Stimulated activated naive CD8-positive, alpha-beta T cell treated with anti-CD3 and anti-CD28 coated beads, Interleukin-15, Interleukin-2, amounts not matched to agents 100 U/mL and 50 U/mL, for 24 hours (primary cell): ENCODE measurements around the gene VIPR2.
A peak's percentile ranks its signal among the peaks of the same experiment; 100 is the strongest.
"Not testable (repeated sequence)": the region's sequence is repeated elsewhere in the genome, so short reads cannot be mapped to it uniquely, and the experiment has no call there.

Experiments used
- ATAC-seq: fragments of 150-1000 bp; cut with Tn5 transposase; one replicate; pipeline ENCODE4 v1.10.0; 2021
- DNase-seq: peaks from one replicate; pipeline ENCODE4 v3.0.0; 2021

The VIPR2 gene

GRCh38 chr7:159144758-159145489, at the start of gene VIPR2:
Gene VIPR2 (minus strand): TSS chr7:159144867. CDS start chr7:159144771, 96 bp downstream.
- peak; percentile 51 for ATAC-seq
- DNase-seq: peak; percentile 25

GRCh38 chr7:159193543-159194090, 49.0 kb upstream of the VIPR2 start:
- ATAC-seq (no peak), DNase-seq (no peak)

- DNase-seq (no peak), ATAC-seq (no peak)
These were observed 48.2 kb upstream of the VIPR2 start for GRCh38 chr7:159192725-159193453.

GRCh38 chr7:159192013-159192412, 47.3 kb upstream of the VIPR2 start:
- DNase-seq: no peak
- ATAC-seq: no peak

DNA sequence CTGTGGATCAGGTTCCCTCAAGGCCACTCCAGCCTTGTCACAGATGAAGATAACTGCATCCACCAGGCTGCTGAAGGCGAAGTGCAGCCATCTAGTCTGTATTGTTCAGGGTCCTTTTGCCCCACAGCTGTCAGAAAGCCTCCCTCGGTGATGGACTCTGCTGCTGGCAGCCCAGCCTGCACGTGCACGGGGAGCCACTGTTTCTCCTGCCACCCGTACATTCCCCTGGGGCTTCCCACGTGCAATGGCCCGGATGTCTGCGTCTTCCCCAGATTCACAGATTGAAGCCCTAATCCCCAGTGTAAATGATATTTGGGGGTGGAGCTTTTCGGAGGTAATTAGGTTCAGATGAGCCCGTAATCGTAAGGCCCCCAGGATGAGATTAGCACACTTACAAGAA, 46.6 kb upstream of the VIPR2 start:
- ATAC-seq (no peak), DNase-seq (no peak)

- DNase-seq (no peak), ATAC-seq (no peak)
These were observed 43.3 kb upstream of the VIPR2 start for GRCh38 chr7:159188011-159188410.

DNA sequence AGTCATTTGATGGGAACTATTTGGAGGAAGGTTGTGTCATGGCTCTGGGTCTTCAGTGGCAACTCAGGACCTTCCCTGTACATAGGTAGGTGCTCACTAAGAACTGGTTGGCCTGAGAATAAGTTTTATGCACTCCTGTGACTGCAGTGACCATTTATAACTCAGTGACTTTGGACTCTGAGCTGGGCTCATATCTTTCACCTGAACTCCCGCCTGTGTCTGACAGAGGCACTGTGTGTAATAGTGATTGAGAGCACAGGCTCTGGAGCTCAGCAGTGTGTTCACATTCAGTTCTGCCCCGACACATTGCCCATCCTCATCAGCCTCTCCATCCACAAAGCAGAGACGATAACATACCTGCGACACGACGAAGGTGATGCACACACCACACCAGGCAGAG, 34.6 kb upstream of the VIPR2 start:
- DNase-seq: no peak
- no peak for ATAC-seq

DNA sequence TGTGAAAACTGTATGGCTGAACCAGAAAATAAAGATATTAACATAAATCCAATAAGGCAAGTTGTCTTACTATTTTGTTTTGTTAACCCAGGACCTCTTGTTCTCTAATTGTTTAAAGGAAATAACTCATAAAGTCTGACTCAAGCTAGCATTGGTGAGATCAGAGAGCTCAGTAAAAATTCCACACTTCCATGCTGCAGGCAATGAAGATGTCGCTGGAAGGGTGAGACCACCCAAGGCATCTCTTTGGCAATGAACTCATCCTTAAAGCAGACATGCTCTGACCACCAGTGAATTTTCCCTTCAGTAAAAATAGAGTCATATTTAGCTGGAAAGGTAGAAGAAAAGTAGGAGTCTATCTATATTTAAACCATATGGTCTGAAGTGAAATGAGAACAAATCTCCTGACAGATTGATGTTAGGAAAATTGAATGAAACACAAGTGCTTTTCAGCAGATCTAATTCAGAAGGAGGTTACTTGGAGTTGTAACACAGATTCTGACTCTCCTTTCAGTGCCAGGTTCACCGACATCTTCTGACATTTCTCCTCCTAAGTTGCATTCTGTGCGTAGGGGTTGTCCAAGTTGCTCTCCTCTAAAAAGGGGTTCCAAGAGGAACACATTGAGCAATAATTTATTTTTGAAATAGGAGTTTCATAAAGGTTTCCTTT, 32.8 kb upstream of the VIPR2 start:
- ATAC-seq (no peak), DNase-seq (no peak)

DNA sequence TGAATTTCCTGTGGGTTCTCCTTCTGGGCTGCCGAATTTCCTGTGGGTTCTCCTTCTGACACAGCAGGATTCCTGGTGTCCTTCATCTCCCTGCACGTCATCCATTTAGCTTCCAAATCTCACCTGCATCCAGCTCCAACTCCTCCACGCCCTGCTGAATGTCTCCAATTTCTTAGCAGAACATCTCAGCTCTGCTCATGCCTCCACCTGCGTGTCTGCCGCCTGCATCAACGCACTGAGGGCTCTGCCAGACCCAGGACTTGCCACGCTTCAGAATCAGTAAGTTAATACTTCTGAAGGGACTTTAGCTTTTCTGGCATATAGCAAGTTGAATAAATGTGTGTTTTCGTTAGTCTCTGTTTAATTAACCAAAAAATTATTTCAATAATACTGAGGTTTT, 31.1 kb upstream of the VIPR2 start:
- DNase-seq (no peak), ATAC-seq (no peak)

- not testable (repeated sequence) for ATAC-seq, DNase-seq
These were observed 30.4 kb upstream of the VIPR2 start for GRCh38 chr7:159175100-159175499.

DNA sequence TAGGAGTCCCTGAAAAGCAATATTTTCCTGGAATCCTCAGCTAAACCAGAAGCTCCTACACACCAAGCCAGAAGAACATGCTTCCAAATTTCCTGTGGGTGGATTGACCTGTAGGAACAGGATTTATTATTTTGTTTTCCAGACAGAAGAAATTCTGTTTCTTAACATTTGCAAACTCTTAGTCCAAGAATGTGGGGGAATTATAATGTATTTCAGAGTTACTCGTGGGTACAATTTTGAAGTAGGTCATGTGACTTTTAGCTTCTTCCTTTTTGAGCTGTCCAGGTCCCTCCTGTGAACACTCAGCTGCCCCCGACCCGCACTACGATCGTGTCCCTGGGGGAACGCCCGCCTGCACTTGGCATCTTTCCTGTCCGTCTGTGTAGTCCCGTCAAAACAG, 27.7 kb upstream of the VIPR2 start:
- no peak for DNase-seq
- ATAC-seq: no peak

DNA sequence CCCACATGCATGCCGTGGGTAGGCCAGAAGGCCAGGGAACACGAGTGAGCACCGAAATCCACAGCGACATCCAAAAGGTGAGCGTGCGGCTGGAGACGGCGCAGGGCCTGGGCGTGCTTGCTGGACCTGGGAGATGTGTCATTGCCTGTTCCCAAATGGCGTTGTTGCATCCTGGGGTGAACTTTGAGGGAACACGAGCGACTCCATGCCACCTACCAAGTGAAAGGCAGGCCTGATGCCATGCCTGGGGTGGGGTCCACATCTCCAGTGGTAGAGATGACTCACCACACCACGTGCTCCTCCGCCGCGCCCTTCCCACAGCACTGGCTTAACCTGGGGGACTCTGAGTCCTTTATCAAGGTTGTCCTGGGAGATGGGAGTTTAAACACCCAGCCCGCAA, 24.7 kb upstream of the VIPR2 start:
- no peak for DNase-seq
- no peak for ATAC-seq

- ATAC-seq: no peak
- DNase-seq: no peak
These were observed 22.5 kb upstream of the VIPR2 start for GRCh38 chr7:159167139-159167538.

DNA sequence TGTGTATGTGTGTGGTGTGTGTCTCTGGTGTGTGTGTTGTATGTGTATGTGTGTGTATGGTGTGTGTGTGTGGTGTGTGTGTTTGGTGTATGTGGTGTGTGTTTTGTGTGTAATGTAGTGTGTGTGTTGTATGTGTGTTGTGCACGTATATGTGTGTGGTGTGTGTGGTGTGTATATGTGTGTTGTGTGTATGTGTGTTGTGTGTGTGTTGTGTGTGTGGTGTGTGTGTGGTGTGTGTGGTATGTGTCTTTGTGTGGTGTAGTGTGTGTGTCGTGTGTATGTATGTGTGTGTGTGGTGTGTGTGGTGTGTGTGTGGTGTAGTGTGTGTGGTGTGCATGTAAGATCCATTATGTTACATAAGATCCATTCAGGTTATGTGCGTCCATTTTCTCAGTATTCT, 21.9 kb upstream of the VIPR2 start:
- ATAC-seq: no peak

DNA sequence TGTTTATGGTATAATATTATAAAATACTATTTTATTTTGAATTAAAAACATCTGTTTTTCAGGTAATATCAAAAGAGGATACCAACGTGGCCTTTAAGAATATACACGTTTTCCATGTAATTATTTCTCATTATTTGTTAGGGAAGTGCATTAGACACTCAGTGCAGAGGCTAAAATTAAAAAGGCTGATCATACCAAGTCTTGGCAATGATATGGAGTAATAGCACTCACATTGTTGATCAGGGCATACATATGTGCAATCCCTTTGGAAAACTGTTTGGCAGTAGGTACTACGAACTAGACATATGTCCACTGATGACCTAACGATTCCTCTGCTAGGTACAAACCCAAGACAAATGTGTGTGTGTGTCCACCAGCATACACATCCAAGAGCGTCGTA, 20.7 kb upstream of the VIPR2 start:
- ATAC-seq: no peak

More for the DNA sequence above, 21.9 kb upstream of the VIPR2 start:
- no peak for DNase-seq

DNA sequence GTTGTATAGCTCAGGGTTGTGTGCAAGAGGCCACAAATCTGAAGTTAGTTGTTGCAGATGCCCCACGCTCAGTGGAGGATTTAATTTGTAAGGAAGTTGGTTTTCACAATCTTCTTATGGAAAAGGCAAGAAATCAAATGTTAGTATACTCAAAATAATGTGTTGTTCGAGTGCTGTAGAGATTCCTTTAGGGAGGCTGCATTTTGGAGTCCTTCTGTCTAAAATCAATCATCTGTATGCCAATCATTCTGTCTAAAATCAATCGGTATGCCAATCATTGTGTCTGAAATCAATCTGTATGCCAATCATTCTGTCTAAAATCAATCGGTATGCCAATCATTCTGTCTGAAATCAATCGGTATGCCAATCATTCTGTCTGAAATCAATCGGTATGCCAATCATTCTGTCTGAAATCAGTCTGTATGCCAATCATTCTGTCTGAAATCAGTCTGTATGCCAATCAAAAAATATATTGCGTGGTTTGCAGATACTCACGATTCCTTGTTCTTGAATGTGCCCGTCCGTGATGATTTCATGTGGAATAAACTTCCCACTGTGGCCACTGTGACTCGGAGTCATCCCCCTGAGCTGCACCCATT, 19.1 kb upstream of the VIPR2 start:
- DNase-seq, ATAC-seq: not testable (repeated sequence)

More for the DNA sequence above, 20.7 kb upstream of the VIPR2 start:
- no peak for DNase-seq

DNA sequence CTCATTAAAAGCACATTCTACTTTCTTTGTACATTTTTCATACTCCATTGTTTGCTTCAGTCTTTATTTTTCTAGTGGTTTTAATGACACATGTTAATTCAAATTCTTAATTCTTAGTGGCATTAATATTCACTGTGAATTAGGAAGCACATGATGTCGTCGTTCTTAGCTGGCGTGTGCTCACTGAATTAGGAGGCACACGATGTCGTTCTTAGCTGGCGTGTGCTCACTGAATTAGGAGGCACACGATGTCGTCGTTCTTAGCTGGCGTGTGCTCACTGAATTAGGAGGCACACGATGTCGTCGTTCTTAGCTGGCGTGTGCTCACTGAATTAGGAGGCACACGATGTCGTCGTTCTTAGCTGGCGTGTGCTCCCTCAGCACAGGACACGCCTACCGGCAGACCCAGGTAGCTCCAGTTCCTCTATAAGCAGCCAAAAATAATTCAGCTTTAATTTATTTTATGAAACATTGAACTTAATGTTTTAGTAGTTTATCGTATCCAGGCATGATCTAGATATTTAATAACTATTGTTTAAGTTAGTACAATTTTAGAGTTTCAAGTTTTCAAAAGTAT, 17.5 kb upstream of the VIPR2 start:
- not testable (repeated sequence) for ATAC-seq, DNase-seq

GRCh38 chr7:159160450-159160849, 15.8 kb upstream of the VIPR2 start:
- DNase-seq (no peak), ATAC-seq (no peak)

GRCh38 chr7:159159731-159160130, 15.1 kb upstream of the VIPR2 start:
- DNase-seq (no peak), ATAC-seq (no peak)

DNA sequence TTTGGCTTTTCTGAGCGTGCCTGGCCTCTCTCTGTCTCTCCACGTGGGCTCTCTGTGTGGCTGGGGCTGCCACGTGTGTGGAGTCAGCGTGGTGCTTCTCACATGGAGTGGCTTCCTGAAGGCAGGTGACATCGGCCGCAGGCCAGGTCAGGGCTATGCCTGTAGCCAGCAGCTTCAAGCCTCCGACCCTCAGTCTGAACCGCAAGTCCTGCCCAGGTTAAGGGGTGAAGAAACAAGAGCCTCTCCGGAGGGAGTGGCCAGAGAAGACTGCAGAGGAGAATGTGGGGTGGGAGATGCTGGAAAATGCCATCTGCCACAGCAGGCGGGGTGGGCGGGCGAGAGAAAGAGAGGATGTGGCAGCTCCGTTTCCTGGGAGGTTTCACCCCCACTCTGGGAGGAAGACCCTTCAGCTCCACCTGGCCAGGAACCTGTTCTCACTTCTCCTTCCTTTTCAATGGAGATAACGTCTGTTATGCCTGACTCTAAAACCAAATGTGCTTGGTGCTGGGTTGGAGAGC, 14.3 kb upstream of the VIPR2 start:
- ATAC-seq: no peak
- no peak for DNase-seq

DNA sequence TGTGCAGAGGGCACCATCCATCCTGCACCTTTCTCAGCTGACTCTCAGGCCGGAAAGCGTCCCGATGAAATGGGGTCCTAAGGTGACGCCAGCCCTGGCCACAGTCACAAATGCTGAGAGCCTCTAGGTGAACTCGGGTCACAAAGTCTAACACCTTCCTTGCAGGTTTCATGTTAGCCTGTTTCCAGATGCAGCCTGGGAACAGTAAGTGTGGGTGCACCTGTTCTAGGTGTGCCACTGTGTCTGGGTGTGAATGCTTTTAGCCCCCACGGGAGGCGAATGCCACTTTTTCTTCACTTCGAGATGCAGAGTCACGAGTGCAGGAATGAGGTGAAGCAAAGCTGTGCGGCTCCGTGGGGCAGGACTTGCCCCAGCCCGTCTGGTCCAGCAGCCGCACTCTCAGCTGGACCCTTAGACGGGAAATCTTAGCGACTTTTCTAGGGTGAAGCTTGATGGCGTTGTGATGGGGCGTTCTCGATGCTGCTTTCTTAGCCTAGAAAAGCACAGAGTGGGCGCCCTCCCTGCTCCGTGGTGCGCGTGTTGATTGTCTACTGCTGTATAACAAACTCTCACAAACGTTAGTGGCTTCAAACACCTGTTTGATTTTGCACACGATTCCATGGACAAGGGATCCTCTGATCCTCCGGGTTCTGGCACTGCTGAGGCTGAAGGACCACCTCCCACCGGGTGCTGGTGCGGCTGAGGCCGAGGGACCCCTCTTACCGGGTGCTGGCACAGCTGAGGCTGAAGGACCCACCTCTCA, 13.6 kb upstream of the VIPR2 start:
- no peak for ATAC-seq

More for the DNA sequence above, 13.6 kb upstream of the VIPR2 start:
- DNase-seq: no peak
